Measurements from ENCODE around the gene IGFBP2. TPM values are rescaled to one million over a fixed set of nuclear protein-coding genes. Genes with fewer than 3 reads are reported as not detected.

IGFBP2 gene
- total and polyA plus RNA-seq, 2 of the 13 experiments (the other 11 are each of a cell fraction or from before 2014, with no cell fraction given): 2.0 to 5.8 TPM

DNA sequence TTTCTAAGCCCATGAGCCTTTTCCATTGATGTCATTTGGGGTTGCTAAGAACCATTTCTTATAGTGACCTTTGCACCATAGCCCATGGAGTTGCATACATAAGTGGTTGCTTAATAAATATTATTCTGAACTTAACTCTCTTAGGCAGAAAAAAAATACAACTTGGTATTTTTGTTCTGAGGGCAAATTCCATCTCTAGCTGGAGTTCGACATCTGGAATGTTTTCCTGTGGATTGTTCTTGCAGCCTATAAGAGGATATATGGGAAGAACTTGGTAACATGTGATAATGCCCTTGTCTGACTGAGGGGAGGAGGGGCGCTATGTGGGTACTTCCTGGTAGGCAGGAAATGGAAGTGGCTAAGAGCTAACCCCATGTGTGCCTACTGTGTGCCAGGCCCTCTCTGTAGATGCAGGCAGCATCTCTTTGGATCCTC lies 20.7 kb downstream of the IGFBP2 start (continued):
- TF ChIP-seq ZBTB43 (CRISPR knock-in tag; conservative IDR thresholded peaks at IDR 0.05): no peak
- TF ChIP-seq ZNF431 (CRISPR knock-in tag; IDR thresholded peaks at IDR 0.05; ENCODE audit: borderline replicate concordance, low read depth): no peak
- no peak for TF ChIP-seq SNAPC4 (CRISPR knock-in tag; IDR thresholded peaks at IDR 0.05)
- TF ChIP-seq MTA1 (CRISPR knock-in tag; IDR thresholded peaks at IDR 0.05; ENCODE audit: borderline replicate concordance): no peak
- TF ChIP-seq ZNF644 (CRISPR knock-in tag; IDR thresholded peaks at IDR 0.05; ENCODE audit: low read depth): peak; percentile 24; the same call in 1 of the 2 replicates
- TF ChIP-seq CEBPB (IDR thresholded peaks at IDR 0.05; ENCODE audit: borderline replicate concordance, low read depth, low read length): peak; percentile 38; the same call in 1 of the 2 replicates
- no peak for TF ChIP-seq CENPT (CRISPR knock-in tag; IDR thresholded peaks at IDR 0.05; ENCODE audit: low read depth)
- no peak for TF ChIP-seq ZNF446 (CRISPR knock-in tag; IDR thresholded peaks at IDR 0.05)
- peak; percentile 69; the same call in 1 of the 2 replicates for TF ChIP-seq EHMT2 (IDR thresholded peaks at IDR 0.05; ENCODE audit: borderline replicate concordance, low read depth, low read length)
- TF ChIP-seq, protein P1, sequence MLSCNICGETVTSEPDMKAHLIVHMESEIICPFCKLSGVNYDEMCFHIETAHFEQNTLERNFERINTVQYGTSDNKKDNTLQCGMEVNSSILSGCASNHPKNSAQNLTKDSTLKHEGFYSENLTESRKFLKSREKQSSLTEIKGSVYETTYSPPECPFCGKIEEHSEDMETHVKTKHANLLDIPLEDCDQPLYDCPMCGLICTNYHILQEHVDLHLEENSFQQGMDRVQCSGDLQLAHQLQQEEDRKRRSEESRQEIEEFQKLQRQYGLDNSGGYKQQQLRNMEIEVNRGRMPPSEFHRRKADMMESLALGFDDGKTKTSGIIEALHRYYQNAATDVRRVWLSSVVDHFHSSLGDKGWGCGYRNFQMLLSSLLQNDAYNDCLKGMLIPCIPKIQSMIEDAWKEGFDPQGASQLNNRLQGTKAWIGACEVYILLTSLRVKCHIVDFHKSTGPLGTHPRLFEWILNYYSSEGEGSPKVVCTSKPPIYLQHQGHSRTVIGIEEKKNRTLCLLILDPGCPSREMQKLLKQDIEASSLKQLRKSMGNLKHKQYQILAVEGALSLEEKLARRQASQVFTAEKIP (CRISPR knock-in tag; IDR thresholded peaks at IDR 0.05; ENCODE audit: borderline replicate concordance): no peak
- TF ChIP-seq ASH2L (IDR thresholded peaks at IDR 0.05; ENCODE audit: insufficient read length, low read depth, low read length): peak; percentile 33
- TF ChIP-seq, protein P2, sequence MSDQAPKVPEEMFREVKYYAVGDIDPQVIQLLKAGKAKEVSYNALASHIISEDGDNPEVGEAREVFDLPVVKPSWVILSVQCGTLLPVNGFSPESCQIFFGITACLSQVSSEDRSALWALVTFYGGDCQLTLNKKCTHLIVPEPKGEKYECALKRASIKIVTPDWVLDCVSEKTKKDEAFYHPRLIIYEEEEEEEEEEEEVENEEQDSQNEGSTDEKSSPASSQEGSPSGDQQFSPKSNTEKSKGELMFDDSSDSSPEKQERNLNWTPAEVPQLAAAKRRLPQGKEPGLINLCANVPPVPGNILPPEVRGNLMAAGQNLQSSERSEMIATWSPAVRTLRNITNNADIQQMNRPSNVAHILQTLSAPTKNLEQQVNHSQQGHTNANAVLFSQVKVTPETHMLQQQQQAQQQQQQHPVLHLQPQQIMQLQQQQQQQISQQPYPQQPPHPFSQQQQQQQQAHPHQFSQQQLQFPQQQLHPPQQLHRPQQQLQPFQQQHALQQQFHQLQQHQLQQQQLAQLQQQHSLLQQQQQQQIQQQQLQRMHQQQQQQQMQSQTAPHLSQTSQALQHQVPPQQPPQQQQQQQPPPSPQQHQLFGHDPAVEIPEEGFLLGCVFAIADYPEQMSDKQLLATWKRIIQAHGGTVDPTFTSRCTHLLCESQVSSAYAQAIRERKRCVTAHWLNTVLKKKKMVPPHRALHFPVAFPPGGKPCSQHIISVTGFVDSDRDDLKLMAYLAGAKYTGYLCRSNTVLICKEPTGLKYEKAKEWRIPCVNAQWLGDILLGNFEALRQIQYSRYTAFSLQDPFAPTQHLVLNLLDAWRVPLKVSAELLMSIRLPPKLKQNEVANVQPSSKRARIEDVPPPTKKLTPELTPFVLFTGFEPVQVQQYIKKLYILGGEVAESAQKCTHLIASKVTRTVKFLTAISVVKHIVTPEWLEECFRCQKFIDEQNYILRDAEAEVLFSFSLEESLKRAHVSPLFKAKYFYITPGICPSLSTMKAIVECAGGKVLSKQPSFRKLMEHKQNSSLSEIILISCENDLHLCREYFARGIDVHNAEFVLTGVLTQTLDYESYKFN (CRISPR knock-in tag; conservative IDR thresholded peaks at IDR 0.05): 0 out of 2 replicates have a peak, but pooled peaks have one; percentile 24
- TF ChIP-seq ARID3A (IDR thresholded peaks at IDR 0.05; ENCODE audit: low read depth, low read length): 0 out of 2 replicates have a peak, but pooled peaks have one; percentile 31
- no peak for TF ChIP-seq ZNF543 (CRISPR knock-in tag; IDR thresholded peaks at IDR 0.05)
- TF ChIP-seq GABPA (IDR thresholded peaks at IDR 0.05; ENCODE audit: low read depth, low read length): no peak
- TF ChIP-seq GABPA (CRISPR knock-in tag; IDR thresholded peaks at IDR 0.05; ENCODE audit: low read depth): peak; percentile 47
